Trophoblast cell (in vitro differentiated cells and primary cell): ENCODE results near the gene POU2F1.

Source experiments
- DNase-seq, 2 donors: peaks; one replicate each; pipeline ENCODE4 v3.0.0-alpha.2; 2016
- H2AFZ ChIP-seq: 2 replicates; pipeline ENCODE4 v1.6.1; 2013; ENCODE audit warnings: low read length, moderate library complexity, mild to moderate bottlenecking; ENCODE audit not compliant: insufficient read depth, poor library complexity
- H2AK5ac ChIP-seq: 2 replicates; pipeline ENCODE4 v1.6.1; 2013; ENCODE audit warnings: mild to moderate bottlenecking, low read length
- H2BK120ac ChIP-seq: 2 replicates; pipeline ENCODE4 v1.6.1; 2013; ENCODE audit warnings: low read length, mild to moderate bottlenecking, moderate library complexity; ENCODE audit not compliant: insufficient read depth, poor library complexity
- H2BK12ac ChIP-seq: 2 replicates; pipeline ENCODE4 v1.6.1; 2013; ENCODE audit warnings: mild to moderate bottlenecking, low read length, moderate library complexity
- H2BK5ac ChIP-seq: 2 replicates; pipeline ENCODE4 v1.6.1; 2013; ENCODE audit warnings: low read length, low read depth, moderate library complexity, mild to moderate bottlenecking; ENCODE audit not compliant: poor library complexity
- H3K14ac ChIP-seq: 2 replicates; pipeline ENCODE4 v1.6.1; 2013; ENCODE audit warnings: mild to moderate bottlenecking, low read length
- H3K18ac ChIP-seq: 2 replicates; pipeline ENCODE4 v1.6.1; 2013; ENCODE audit warnings: mild to moderate bottlenecking, low read length
- H3K23ac ChIP-seq: 2 replicates; pipeline ENCODE4 v1.6.1; 2013; ENCODE audit warnings: low read length
- H3K27ac ChIP-seq: 2 replicates; pipeline ENCODE4 v1.5.1; 2013; ENCODE audit warnings: low read depth, mild to moderate bottlenecking, inconsistent platforms, low read length, moderate library complexity
- H3K27me3 ChIP-seq: 2 replicates; pipeline ENCODE4 v1.6.1; 2013; ENCODE audit warnings: inconsistent platforms, mild to moderate bottlenecking, low read length, moderate library complexity; ENCODE audit not compliant: insufficient read depth
- H3K36me3 ChIP-seq, 2 experiments: 1 replicate in 1 of 2; 2 replicates in 1 of 2; pipeline ENCODE4 v1.6.1; 2013; ENCODE audit warnings: low read length in 2 of 2, mild to moderate bottlenecking in 2 of 2, moderate library complexity in 1 of 2; ENCODE audit not compliant: insufficient read depth in 2 of 2, control insufficient read depth in 1 of 2
- H3K4ac ChIP-seq: 2 replicates; pipeline ENCODE4 v1.6.1; 2013; ENCODE audit warnings: low read depth, mild to moderate bottlenecking, low read length, moderate library complexity
- H3K4me1 ChIP-seq, 2 experiments: 1 replicate in 1 of 2; 2 replicates in 1 of 2; pipeline ENCODE4 v1.6.1; 2013; ENCODE audit warnings: low read length in 2 of 2, mild to moderate bottlenecking in 2 of 2, moderate library complexity in 1 of 2; ENCODE audit not compliant: insufficient read depth in 2 of 2, control insufficient read depth in 1 of 2
- H3K4me2 ChIP-seq: 2 replicates; pipeline ENCODE4 v1.6.1; 2013; ENCODE audit warnings: inconsistent platforms, mild to moderate bottlenecking, low read length, moderate library complexity
- H3K4me3 ChIP-seq: 2 replicates; pipeline ENCODE4 v1.5.1; 2013; ENCODE audit warnings: mild to moderate bottlenecking, low read depth, low read length, inconsistent platforms
- H3K79me1 ChIP-seq: one replicate; pipeline ENCODE4 v1.6.1; 2013; ENCODE audit warnings: low read length
- H3K79me2 ChIP-seq: 2 replicates; pipeline ENCODE4 v1.6.1; 2013; ENCODE audit warnings: low read length, mild to moderate bottlenecking; ENCODE audit not compliant: control insufficient read depth, insufficient read depth, poor library complexity
- H3K9ac ChIP-seq: 2 replicates; pipeline ENCODE4 v1.6.1; 2013; ENCODE audit warnings: mild to moderate bottlenecking, low read length
- H3K9me3 ChIP-seq: 2 replicates; pipeline ENCODE4 v1.6.1; 2013; ENCODE audit warnings: low read depth, mild to moderate bottlenecking, control low read depth, inconsistent platforms, low read length; ENCODE audit not compliant: insufficient read depth
- H4K12ac ChIP-seq: 2 replicates; pipeline ENCODE4 v1.6.1; 2013; ENCODE audit warnings: low read depth, mild to moderate bottlenecking, low read length, moderate library complexity
- H4K8ac ChIP-seq: 2 replicates; pipeline ENCODE4 v1.6.1; 2013; ENCODE audit warnings: low read depth, mild to moderate bottlenecking, low read length, moderate library complexity
- H4K91ac ChIP-seq: one replicate; pipeline ENCODE4 v1.6.1; 2013; ENCODE audit warnings: low read depth, mild to moderate bottlenecking, low read length, moderate library complexity
- WGBS: extraction: QIAGEN DNeasy Blood & Tissue Kit; methylation state at CpG from one replicate; pipeline ENCODE4 v1.1.7; 2013; ENCODE audit warnings: missing lambda C conversion rate; ENCODE audit not compliant: insufficient read length, insufficient coverage; ENCODE audit errors: extremely low coverage; 5-methylcytosine and 5-hydroxymethylcytosine counted together

The POU2F1 gene

GRCh38 chr1:167373398-167373797 lies 152.7 kb downstream of the POU2F1 start:
- Histone ChIP-seq H3K9ac (no peak overlapping the region), H2AFZ (no peak overlapping the region), H2AK5ac (no peak overlapping the region), H3K79me2 (no peaks in the 10 kb centered on the region), H3K4me1 (no peaks in the 10 kb centered on the region), H3K79me1 (no peaks in the 10 kb centered on the region), H2BK12ac (no peak overlapping the region), H4K91ac (no peak overlapping the region), H3K14ac (no peak overlapping the region), H3K9me3 (no peaks in the 10 kb centered on the region), H2BK120ac (no peak overlapping the region), H3K18ac (no peak overlapping the region), H4K12ac (no peak overlapping the region), H2BK5ac (no peak overlapping the region), H3K4me3 (no peak overlapping the region), H3K27ac (no peak overlapping the region), H3K4me2 (no peak overlapping the region), H3K4ac (no peak overlapping the region), H3K27me3 (no peaks in the 10 kb centered on the region), H3K36me3 (no peaks in the 10 kb centered on the region), H3K23ac (no peak overlapping the region), H4K8ac (no peak overlapping the region)
- WGBS: no CpG with 5 or more reads among the region's 1 CpG
- DNase-seq: peak in 1 of 2 donors; percentile 1

- H3K79me2 ChIP-seq: no peaks in the 10 kb centered on the region
- H3K4me1 ChIP-seq: no peaks in the 10 kb centered on the region
- H2BK5ac ChIP-seq: no peak overlapping the region
- no peak overlapping the region for H4K12ac ChIP-seq
- H3K79me1 ChIP-seq: no peaks in the 10 kb centered on the region
- no peak overlapping the region for H3K14ac ChIP-seq
- H3K4me3 ChIP-seq: no peak overlapping the region
- H3K9ac ChIP-seq: peak overlapping the region; percentile 76
- no peak overlapping the region for H4K91ac ChIP-seq
- no peaks in the 10 kb centered on the region for H3K27me3 ChIP-seq
- H2BK120ac ChIP-seq: no peak overlapping the region
- H2BK12ac ChIP-seq: no peak overlapping the region
- H4K8ac ChIP-seq: no peak overlapping the region
- no peak overlapping the region for H3K4me2 ChIP-seq
- H3K18ac ChIP-seq: no peak overlapping the region
- no peak overlapping the region for H3K4ac ChIP-seq
- no peak overlapping the region for H2AFZ ChIP-seq
- H3K36me3 ChIP-seq: no peaks in the 10 kb centered on the region
- no CpG with 5 or more reads among the region's 6 CpGs for WGBS
- H3K27ac ChIP-seq: no peak overlapping the region
- DNase-seq: peak; percentile 86 to 90
- H3K9me3 ChIP-seq: no peaks in the 10 kb centered on the region
- H3K23ac ChIP-seq: no peak overlapping the region
- no peak overlapping the region for H2AK5ac ChIP-seq
These were observed 153.3 kb downstream of the POU2F1 start for GRCh38 chr1:167373986-167374385.

- Histone ChIP-seq H3K27me3 (no peaks in the 10 kb centered on the region), H3K14ac (no peak overlapping the region), H4K12ac (no peak overlapping the region), H4K8ac (no peak overlapping the region), H2BK5ac (no peak overlapping the region), H3K4me1 (no peaks in the 10 kb centered on the region), H2AK5ac (no peak overlapping the region), H2AFZ (no peak overlapping the region), H3K9ac (no peak overlapping the region), H2BK12ac (no peak overlapping the region), H3K79me1 (no peaks in the 10 kb centered on the region), H3K18ac (no peak overlapping the region), H3K23ac (no peak overlapping the region), H3K9me3 (no peaks in the 10 kb centered on the region), H3K36me3 (no peaks in the 10 kb centered on the region), H3K4me2 (no peak overlapping the region), H2BK120ac (no peak overlapping the region), H3K79me2 (no peaks in the 10 kb centered on the region), H3K4ac (no peak overlapping the region), H3K4me3 (no peak overlapping the region), H3K27ac (no peak overlapping the region), H4K91ac (no peak overlapping the region)
- DNase-seq: peak in 1 of 2 donors; percentile 35
- no CpG with 5 or more reads among the region's 5 CpGs for WGBS
These were observed 155.3 kb downstream of the POU2F1 start for GRCh38 chr1:167375949-167376348.

- no peak overlapping the region for H2BK120ac ChIP-seq
- H3K23ac ChIP-seq: no peak overlapping the region
- no peaks in the 10 kb centered on the region for H3K9me3 ChIP-seq
- no peak overlapping the region for H3K14ac ChIP-seq
- H4K8ac ChIP-seq: no peak overlapping the region
- H2BK5ac ChIP-seq: no peak overlapping the region
- H2AFZ ChIP-seq: no peak overlapping the region
- no peaks in the 10 kb centered on the region for H3K79me1 ChIP-seq
- no peaks in the 10 kb centered on the region for H3K27me3 ChIP-seq
- DNase-seq: no peak
- no peak overlapping the region for H3K18ac ChIP-seq
- no peak overlapping the region for H3K27ac ChIP-seq
- H3K4me3 ChIP-seq: no peak overlapping the region
- WGBS: no CpG with 5 or more reads among the region's 7 CpGs
- H3K36me3 ChIP-seq: peaks cover 6 to 7% of the 10 kb centered on the region in 2 experiments
- H3K9ac ChIP-seq: no peak overlapping the region
- H3K4me1 ChIP-seq: no peaks in the 10 kb centered on the region
- H2BK12ac ChIP-seq: no peak overlapping the region
- H4K12ac ChIP-seq: no peak overlapping the region
- H3K4me2 ChIP-seq: no peak overlapping the region
- H3K79me2 ChIP-seq: no peaks in the 10 kb centered on the region
- H2AK5ac ChIP-seq: no peak overlapping the region
- no peak overlapping the region for H4K91ac ChIP-seq
- no peak overlapping the region for H3K4ac ChIP-seq
These were observed 166.7 kb downstream of the POU2F1 start for GRCh38 chr1:167387251-167387910.
